ENCODE data around the gene FSTL4. TPM values are rescaled to one million over a fixed set of nuclear protein-coding genes. Genes with fewer than 3 reads are reported as not detected.

The FSTL4 gene
- total RNA-seq, 1 experiment from 2014 or later = not detected

GRCh38 chr5:133253671-133254070, 358.7 kb downstream of the FSTL4 start:
- CTCF ChIA-PET = no interaction called here
- DNase-seq = no peak
- TF ChIP-seq CTCF (IDR thresholded peaks at IDR 0.05; ENCODE audit: unreplicated experiment) = no peak

GRCh38 chr5:133253070-133253469, 359.3 kb downstream of the FSTL4 start:
- intact Hi-C loops (cut with micrococcal nuclease; ENCODE audit: unreplicated experiment) = no loop called here
- Mint-ChIP-seq H3K27ac (ENCODE audit: unreplicated experiment) (no peak overlapping the region), H3K36me3 (ENCODE audit: insufficient read depth, unreplicated experiment) (no peaks in the 10 kb centered on the region), H3K4me1 (ENCODE audit: low read depth, unreplicated experiment) (peaks cover 23% of the 10 kb centered on the region), H3K9me3 (ENCODE audit: low read depth, unreplicated experiment) (no peaks in the 10 kb centered on the region), H3K4me3 (ENCODE audit: low read depth, unreplicated experiment) (no peak overlapping the region), H3K27me3 (ENCODE audit: unreplicated experiment) (peaks cover 51% of the 10 kb centered on the region)
- no TSS peak for BruUV-seq (replicated peaks)
- TF ChIP-seq CTCF (IDR thresholded peaks at IDR 0.05; ENCODE audit: unreplicated experiment) = no peak
- no peak for DNase-seq
- CTCF ChIA-PET = no interaction called here

More at GRCh38 chr5:133253671-133254070, 358.7 kb downstream of the FSTL4 start:
- Mint-ChIP-seq H3K27me3 (ENCODE audit: unreplicated experiment) (peaks cover 57% of the 10 kb centered on the region), H3K9me3 (ENCODE audit: low read depth, unreplicated experiment) (no peaks in the 10 kb centered on the region), H3K36me3 (ENCODE audit: insufficient read depth, unreplicated experiment) (no peaks in the 10 kb centered on the region), H3K4me1 (ENCODE audit: low read depth, unreplicated experiment) (peaks cover 23% of the 10 kb centered on the region), H3K27ac (ENCODE audit: unreplicated experiment) (no peak overlapping the region), H3K4me3 (ENCODE audit: low read depth, unreplicated experiment) (no peak overlapping the region)
- intact Hi-C loops (cut with micrococcal nuclease; ENCODE audit: unreplicated experiment) = no loop called here
- no TSS peak for BruUV-seq (replicated peaks)

GRCh38 chr5:133252133-133252480, 360.2 kb downstream of the FSTL4 start:
- H3K27ac Mint-ChIP-seq (ENCODE audit: unreplicated experiment) = no peak overlapping the region
- CTCF ChIA-PET = interaction anchor here (1.6 kb wide), 1 partner anchor 12 kb away, joined by 4 read pairs; no protein-coding TSS in a partner anchor
- no peak overlapping the region for H3K4me3 Mint-ChIP-seq (ENCODE audit: low read depth, unreplicated experiment)
- no peak for TF ChIP-seq CTCF (IDR thresholded peaks at IDR 0.05; ENCODE audit: unreplicated experiment)
- no peaks in the 10 kb centered on the region for H3K9me3 Mint-ChIP-seq (ENCODE audit: low read depth, unreplicated experiment)
- no TSS peak for BruUV-seq (replicated peaks)
- intact Hi-C loops (cut with micrococcal nuclease; ENCODE audit: unreplicated experiment) = no loop called here
- H3K4me1 Mint-ChIP-seq (ENCODE audit: low read depth, unreplicated experiment) = peaks cover 23% of the 10 kb centered on the region
- no peaks in the 10 kb centered on the region for H3K36me3 Mint-ChIP-seq (ENCODE audit: insufficient read depth, unreplicated experiment)
- peaks cover 41% of the 10 kb centered on the region for H3K27me3 Mint-ChIP-seq (ENCODE audit: unreplicated experiment)
- no peak for DNase-seq

- TF ChIP-seq CTCF (IDR thresholded peaks at IDR 0.05; ENCODE audit: unreplicated experiment) = no peak
- H3K4me1 Mint-ChIP-seq (ENCODE audit: low read depth, unreplicated experiment) = peaks cover 23% of the 10 kb centered on the region
- H3K4me3 Mint-ChIP-seq (ENCODE audit: low read depth, unreplicated experiment) = no peak overlapping the region
- CTCF ChIA-PET = interaction anchor here (1.6 kb wide), 1 partner anchor 11 kb away, joined by 4 read pairs; no protein-coding TSS in a partner anchor
- H3K27ac Mint-ChIP-seq (ENCODE audit: unreplicated experiment) = no peak overlapping the region
- H3K9me3 Mint-ChIP-seq (ENCODE audit: low read depth, unreplicated experiment) = no peaks in the 10 kb centered on the region
- intact Hi-C loops (cut with micrococcal nuclease; ENCODE audit: unreplicated experiment) = no loop called here
- no TSS peak for BruUV-seq (replicated peaks)
- no peaks in the 10 kb centered on the region for H3K36me3 Mint-ChIP-seq (ENCODE audit: insufficient read depth, unreplicated experiment)
- H3K27me3 Mint-ChIP-seq (ENCODE audit: unreplicated experiment) = peaks cover 35% of the 10 kb centered on the region
- DNase-seq = peak; percentile 70
These were observed 360.8 kb downstream of the FSTL4 start for GRCh38 chr5:133251296-133252132.
